Pancreas (tissue), 10 donors: ENCODE measurements around the gene TCERG1L. TPM values are rescaled to one million over a fixed set of nuclear protein-coding genes. Genes with fewer than 3 reads are reported as not detected.

Source experiments
- ATAC-seq, 4 donors: fragments of 200-7000 bp; cut with Tn5 transposase; one replicate each; pipeline versions ENCODE4 v1.8.0 to v1.9.1; 2020; ENCODE audit warnings: mild to moderate bottlenecking in 4 of 4, moderate library complexity in 4 of 4
- DNase-seq, 6 donors: peaks; one replicate each; pipeline ENCODE4 v3.0.0-alpha.2; 2020
- FAIRE-seq: peaks from 2 replicates; lab custom pipeline; 2012; peaks lifted over from hg19 to GRCh38; lab: Jason Lieb, UNC
- H3K27ac ChIP-seq, 4 donors: fragments of 200-600 bp; sonication (generic); 1 replicate in 3 of 4; 2 replicates in 1 of 4; pipeline versions ENCODE4 v1.5.0 to v1.8.0; 2020
- H3K27me3 ChIP-seq, 4 donors: fragments of 200-600 bp; one replicate each; pipeline ENCODE4 v1.8.0; 2021
- H3K36me3 ChIP-seq, 3 donors: fragments of 200-600 bp; sonication (generic) in 1 of 3; one replicate each; pipeline versions ENCODE4 v1.5.0 to v1.8.0; 2020 to 2021
- H3K4me1 ChIP-seq, 3 donors: fragments of 200-600 bp; one replicate each; pipeline ENCODE4 v1.8.0; 2021
- H3K4me3 ChIP-seq, 4 donors: fragments of 200-600 bp; sonication (generic) in 2 of 4; one replicate each; pipeline versions ENCODE4 v1.5.0 to v1.8.0; 2020 to 2021
- H3K9me3 ChIP-seq, 4 donors: fragments of 200-600 bp; one replicate each; pipeline ENCODE4 v1.8.0; 2021
- CTCF ChIP-seq, 4 donors: fragments of 200-600 bp; sonication (generic) in 3 of 4; IDR thresholded peaks; one replicate each; pipeline versions ENCODE4 v1.5.0 to v1.8.0; 2021; ENCODE audit warnings: antibody characterized with exemption in 4 of 4
- WGBS, 2 donors: extraction: QIAGEN DNeasy Blood & Tissue Kit; methylation state at CpG; one replicate each; pipeline ENCODE4 v1.1.7; 2013; 5-methylcytosine and 5-hydroxymethylcytosine counted together
- intact Hi-C, 3 donors: fragments of 100-400 bp; cut with DNase I; formaldehyde crosslinking; loops; one replicate each; pipeline versions ENCODE4 v1.11.1 to v1.14.2; 2022
- polyA plus RNA-seq, 2 donors: library from polyadenylated mRNA; stranded (reverse); fragments of 200-250 nt; gene quantifications; one replicate each; pipeline ENCODE4 v1.2.3, GENCODE V29; 2013
- total RNA-seq, 6 donors: library from RNA; stranded (reverse); fragmentation: NEBNext Ultra II Directional in 4 of 6; extraction: Animal tissue kit (Norgen Biotek cat#: 25700) in 4 of 6; gene quantifications; one replicate each; pipeline versions ENCODE4 v1.2.1 to v1.2.4, GENCODE V29; 2021 to 2023
- donor health status: healthy with polysubstance abuse.
- donor health status: DM: no; HTN: no; CAD: no; lungs with moderate emphysema.
- donor health status: DM: no; HTN: no; CAD: no.
- donor health status: control.
- donor health status: control.
- donor health status: Bipolar disorder and iron deficiency.
- donor health status: DM: yes; HTN: yes; CAD: no.
- donor health status: DM: no; HTN: no; CAD: no.
- donor health status: DM: no; HTN: no; CAD: no.
- donor health status: DM: yes; HTN: yes; CAD: no.

The TCERG1L gene
- total and polyA plus RNA-seq, 8 donors, result 0.09 to 1.9 (median 0.40) TPM

GRCh38 chr10:131110241-131110783, 201.2 kb downstream of the TCERG1L start:
- Histone ChIP-seq H3K4me3 (no peak overlapping the region), H3K4me1 (no peaks in the 10 kb centered on the region), H3K27ac (no peak overlapping the region), H3K9me3 (no peaks in the 10 kb centered on the region), H3K27me3 (no peaks in the 10 kb centered on the region), H3K36me3 (no peaks in the 10 kb centered on the region)
- intact Hi-C loops, result no loop called here
- TF ChIP-seq CTCF (IDR thresholded peaks at IDR 0.05), result no peak
- FAIRE-seq, result no peak
- DNase-seq, result peak in 1 of 6 donors; percentile 35
- ATAC-seq, result no peak
- WGBS, 2 donors, result 63 to 69% methylated on average over 11 of the region's 11 CpGs

GRCh38 chr10:131109726-131110125, 201.8 kb downstream of the TCERG1L start:
- Histone ChIP-seq H3K4me1 (no peaks in the 10 kb centered on the region), H3K9me3 (no peaks in the 10 kb centered on the region), H3K4me3 (no peak overlapping the region), H3K36me3 (no peaks in the 10 kb centered on the region), H3K27ac (no peak overlapping the region), H3K27me3 (no peaks in the 10 kb centered on the region)
- peak in 1 of 6 donors; percentile 26 for DNase-seq
- intact Hi-C loops, result no loop called here
- 65 to 74% methylated on average over 16 of the region's 16 CpGs for WGBS, 2 donors
- TF ChIP-seq CTCF (IDR thresholded peaks at IDR 0.05), result no peak
- no peak for FAIRE-seq
- no peak for ATAC-seq

- WGBS, 2 donors, result 77 to 83% methylated on average over 19 of the region's 19 CpGs
- FAIRE-seq, result no peak
- Histone ChIP-seq H3K9me3 (no peaks in the 10 kb centered on the region), H3K27ac (no peak overlapping the region), H3K4me1 (no peaks in the 10 kb centered on the region), H3K36me3 (no peaks in the 10 kb centered on the region), H3K4me3 (no peak overlapping the region), H3K27me3 (no peaks in the 10 kb centered on the region)
- intact Hi-C loops, result no loop called here
- no peak for ATAC-seq
- TF ChIP-seq CTCF (IDR thresholded peaks at IDR 0.05), result no peak
- DNase-seq, result peak in 1 of 6 donors; percentile 42
These were observed 202.2 kb downstream of the TCERG1L start for GRCh38 chr10:131109291-131109690.

- intact Hi-C loops, result no loop called here
- Histone ChIP-seq H3K27me3 (no peaks in the 10 kb centered on the region), H3K27ac (no peak overlapping the region), H3K4me3 (no peak overlapping the region), H3K9me3 (no peaks in the 10 kb centered on the region), H3K4me1 (no peaks in the 10 kb centered on the region), H3K36me3 (no peaks in the 10 kb centered on the region)
- ATAC-seq (no peak), FAIRE-seq (no peak), DNase-seq (no peak)
- 54 to 64% methylated on average over 9 of the region's 9 CpGs for whole genome bisulfite sequencing, 2 donors
- TF ChIP-seq CTCF (IDR thresholded peaks at IDR 0.05), result no peak
These were observed 203.6 kb downstream of the TCERG1L start for GRCh38 chr10:131107970-131108369.

- no peaks in the 10 kb centered on the region for H3K9me3 ChIP-seq
- H3K36me3 ChIP-seq, result no peaks in the 10 kb centered on the region
- no peaks in the 10 kb centered on the region for H3K4me1 ChIP-seq
- H3K4me3 ChIP-seq, result no peak overlapping the region
- ATAC-seq, result peak in 2 of 4 donors; percentile 22 to 41
- no peak overlapping the region for H3K27ac ChIP-seq
- TF ChIP-seq CTCF (IDR thresholded peaks at IDR 0.05), result no peak
- 67 to 76% methylated on average over 13 of the region's 13 CpGs for WGBS, 2 donors
- intact Hi-C loops, result no loop called here
- DNase-seq, result peak in 2 of 6 donors; percentile 8 to 20
- no peak for FAIRE-seq
- H3K27me3 ChIP-seq, result no peaks in the 10 kb centered on the region
These were observed 208.8 kb downstream of the TCERG1L start for GRCh38 chr10:131102676-131103075.
